GM19099 (cell line): ENCODE measurements around the gene GALNT9.

ENCODE experiments used
- POLR2A ChIP-seq: IDR thresholded peaks from 3 replicates; pipeline ENCODE4 v1.6.1; 2011; ENCODE audit warnings: low read depth; ENCODE audit not compliant: insufficient read length; ENCODE audit errors: extremely low read depth

GALNT9 gene

DNA sequence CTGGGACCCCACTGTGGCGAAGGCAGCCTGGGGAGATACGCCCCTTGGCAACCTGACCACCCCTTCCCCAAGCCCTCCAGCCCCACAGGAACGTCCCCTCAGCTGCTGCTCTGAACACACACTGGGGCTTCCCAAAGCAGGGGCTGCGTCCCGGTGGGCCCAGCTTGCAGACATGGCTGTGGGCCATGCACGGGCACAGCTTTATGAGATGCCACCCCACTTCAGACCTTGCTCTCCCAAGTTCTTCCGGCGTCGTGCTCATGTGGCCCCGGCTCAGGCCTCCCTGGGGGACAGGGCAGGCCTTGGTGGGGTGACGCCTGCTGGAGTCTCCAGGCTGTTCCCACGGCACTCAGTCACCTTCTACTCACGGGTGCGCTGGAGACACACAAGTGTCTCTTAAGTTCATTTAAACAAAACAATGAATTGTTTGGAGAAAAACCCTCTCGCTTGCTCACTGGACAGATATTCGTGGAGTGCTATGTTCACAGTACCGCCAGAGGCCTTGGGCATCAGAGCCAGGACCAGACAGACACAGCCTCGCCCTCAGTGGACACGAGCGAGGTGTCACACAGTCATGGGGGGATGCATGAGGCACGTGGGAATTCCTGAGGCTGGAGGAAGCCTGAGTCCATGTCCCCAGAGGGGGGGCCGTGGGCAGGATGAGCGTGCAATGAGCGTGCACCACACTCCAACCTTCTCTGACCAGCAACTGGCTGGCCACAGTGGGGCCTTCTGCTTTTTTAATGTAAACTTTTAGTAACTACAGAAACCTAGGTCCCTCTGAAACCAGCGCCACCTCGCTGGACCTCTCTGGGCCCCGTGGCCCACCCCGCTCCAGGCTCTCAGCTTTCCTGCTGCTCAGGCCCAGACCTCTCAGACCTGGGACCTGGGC is 4.3 kb downstream of the GALNT9 start:
- TF ChIP-seq POLR2A: no peak

DNA sequence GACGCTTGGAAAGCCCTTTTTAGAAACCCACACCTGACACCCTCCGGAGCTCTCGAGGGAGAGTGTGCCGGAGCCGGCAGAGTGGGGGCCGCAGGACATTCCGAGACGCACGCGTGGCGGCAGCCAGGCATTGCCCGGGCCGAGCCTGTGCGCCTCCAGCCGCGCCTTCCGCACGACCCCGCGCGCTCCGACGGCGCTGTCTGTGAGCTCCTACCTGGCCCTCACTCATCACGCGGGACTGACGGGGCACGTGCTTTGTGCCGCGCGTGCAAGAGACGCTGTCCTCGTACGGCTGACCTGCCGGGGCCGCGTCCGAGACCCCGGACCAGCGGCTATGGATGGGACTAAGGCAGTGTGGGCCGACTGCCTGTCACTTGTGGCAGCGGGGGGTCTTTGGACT is 5.2 kb downstream of the GALNT9 start:
- TF ChIP-seq POLR2A: no peak

DNA sequence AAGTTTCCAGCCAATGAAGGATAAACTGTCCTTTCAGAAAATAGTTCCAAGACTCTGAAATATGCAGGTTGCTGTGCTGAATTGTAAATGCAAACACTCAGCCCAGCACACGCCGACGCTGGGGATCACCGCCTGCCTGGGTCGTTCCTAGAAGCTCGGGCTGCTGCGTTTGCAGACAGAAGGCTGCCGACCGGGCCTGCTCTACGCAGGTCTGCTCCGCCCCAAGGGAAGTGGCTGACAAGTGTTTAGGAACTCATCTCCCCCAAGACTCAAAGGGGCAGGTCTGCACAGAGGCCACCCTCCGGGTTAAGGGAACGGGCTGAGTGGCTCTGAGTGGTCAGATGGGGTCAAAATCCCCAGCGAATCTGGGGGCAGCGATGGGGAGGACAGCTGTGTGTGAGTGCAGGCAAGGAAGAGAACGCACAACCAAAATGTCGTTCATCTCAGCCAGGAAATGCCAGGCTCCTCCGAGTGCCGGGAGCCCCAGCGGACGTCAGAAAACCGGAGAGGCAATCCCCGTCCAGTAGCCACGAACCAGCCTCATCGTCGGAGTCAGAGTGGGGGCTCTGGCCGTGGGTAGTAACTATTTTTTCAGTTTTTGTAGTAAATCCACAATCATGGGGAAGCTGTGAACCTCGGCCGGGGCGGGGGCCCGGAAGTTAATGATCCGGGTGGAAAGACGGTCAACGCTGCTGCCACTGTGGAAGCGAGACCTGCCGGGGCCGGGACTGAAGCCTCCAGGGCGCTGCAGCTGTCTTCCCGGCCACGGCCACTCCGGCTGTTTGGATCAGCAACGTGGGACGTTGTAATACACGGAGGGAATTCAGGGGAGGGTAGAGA is 6.0 kb downstream of the GALNT9 start:
- TF ChIP-seq POLR2A: no peak

DNA sequence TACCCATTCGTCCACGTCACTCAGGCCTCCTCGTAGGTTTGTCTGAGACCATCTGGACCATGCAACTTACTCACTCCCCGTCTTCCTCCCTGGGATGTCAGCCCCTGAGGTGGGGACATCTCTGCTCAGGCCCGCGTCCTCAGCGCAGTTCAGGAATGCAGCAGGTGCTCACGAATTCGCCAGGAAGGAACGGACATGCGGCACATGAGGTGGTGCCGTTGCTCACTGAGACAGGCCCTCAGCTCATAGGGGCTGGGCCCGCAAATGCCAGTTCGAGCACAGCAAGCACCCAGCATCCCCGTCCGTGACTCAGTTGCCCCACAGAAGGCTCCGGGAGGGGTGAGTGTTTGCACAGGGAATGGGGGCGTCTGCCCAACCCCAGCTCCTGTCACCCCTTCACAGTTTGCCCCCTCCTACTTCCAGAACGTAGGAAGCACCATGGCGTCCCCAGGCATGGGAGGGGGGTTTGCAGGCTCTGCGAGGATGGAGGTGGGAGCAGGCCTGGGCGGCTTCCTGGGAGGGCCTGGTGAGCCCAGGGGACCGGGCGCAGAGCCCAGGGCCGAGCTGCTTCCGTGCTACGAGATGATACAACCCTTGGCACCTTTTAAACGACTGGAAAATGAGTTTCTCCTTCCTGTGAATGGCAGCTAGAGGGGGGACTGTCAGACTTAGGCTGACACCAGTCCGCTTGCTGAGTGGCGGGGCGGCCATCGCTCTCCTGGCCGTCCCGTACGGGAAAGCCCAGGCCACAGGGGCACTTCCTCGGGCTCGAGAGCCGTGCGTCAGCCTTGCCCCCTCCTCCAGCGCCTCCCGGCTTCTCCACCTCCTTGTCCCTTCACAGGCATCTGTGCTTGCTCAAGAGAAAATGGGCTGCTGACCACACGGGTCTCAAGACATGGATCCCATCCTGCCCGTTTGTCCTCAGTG is 6.9 kb downstream of the GALNT9 start:
- TF ChIP-seq POLR2A: no peak

DNA sequence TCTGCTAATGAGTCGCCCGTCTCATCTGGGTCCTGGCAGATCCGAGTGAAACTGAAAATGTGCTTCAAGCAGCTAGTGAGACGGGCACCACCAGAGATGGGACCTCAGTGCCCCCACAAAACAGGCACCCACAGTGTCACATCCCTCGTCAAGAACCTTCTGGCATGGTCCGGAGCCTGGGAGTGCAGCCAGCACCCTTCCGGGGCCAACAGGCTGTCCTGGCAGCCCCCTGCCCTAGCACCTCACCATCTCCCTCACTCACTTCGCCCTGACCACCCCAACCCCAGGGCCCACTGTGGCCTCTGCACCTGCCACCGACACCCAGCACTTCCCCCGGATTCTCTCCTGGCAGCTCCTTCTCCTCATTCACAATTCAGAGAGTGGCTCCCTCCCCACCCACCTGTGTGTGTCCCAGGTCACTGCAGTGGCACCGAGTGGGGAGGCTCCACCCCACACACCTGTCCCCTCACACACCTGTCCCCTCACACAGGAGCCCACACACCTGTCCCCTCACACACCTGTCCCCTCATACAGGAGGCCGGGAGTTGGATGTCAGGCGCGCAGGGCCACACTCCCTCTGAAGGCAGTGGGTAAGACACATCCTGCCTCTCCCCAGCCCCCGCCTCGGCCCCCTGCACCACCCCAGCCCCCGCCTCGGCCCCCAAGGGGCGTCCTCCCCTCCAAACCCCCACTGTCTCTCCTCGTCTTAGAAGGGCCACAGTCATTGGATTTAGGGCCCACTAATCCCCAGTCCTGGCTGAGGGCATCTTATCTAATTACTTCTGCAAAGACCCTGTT is 7.9 kb downstream of the GALNT9 start:
- no peak for TF ChIP-seq POLR2A

DNA sequence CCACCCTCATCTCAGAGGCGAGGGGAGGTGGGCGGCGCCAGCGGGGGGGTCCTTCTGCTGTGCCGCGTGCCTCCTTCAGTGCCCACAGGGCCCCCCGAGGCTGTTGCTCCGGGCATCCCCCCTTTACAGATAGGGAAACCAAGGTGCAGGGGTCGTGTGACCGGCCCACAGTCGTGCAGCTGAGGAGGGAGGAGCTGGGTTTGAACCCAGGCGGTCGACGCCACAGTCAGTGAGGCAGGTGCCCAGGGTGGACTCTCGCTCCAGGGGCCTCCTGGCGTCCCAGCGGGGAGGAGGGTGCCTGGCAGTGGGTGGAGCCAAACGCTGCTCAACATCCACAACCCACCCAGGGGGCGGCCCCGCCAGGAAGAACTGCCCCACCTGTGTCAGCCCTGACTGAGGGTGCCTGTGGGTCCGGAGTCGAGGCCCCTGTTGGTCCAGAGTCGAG is 8.6 kb downstream of the GALNT9 start:
- no peak for TF ChIP-seq POLR2A

DNA sequence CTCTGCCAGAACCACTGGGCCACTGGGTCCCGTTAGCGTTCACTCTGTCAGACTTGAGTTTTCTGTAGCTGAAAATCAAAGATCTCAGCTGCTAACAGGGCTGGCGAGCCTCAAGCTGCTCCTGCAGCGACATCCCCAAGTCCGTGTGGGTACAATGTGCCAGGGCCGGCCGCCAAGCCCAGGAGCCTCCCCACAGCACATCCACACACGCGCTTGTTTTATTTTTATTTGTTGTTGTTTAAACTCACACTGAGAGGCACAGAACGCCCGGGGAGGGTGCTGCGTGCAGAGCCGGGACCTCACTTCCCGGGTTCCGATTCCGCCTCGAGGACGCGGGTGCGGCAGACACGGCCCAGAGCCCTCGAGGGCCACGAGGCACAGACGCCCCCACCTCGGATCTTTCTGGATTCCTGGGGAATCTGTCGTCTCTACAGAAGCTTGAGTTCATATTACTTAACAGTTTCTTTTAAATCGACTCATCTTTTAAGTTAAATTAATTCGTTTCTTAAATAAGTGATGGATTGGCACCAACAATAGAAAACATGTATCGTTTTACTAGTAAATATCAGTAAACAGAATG is 9.3 kb downstream of the GALNT9 start:
- TF ChIP-seq POLR2A: no peak

DNA sequence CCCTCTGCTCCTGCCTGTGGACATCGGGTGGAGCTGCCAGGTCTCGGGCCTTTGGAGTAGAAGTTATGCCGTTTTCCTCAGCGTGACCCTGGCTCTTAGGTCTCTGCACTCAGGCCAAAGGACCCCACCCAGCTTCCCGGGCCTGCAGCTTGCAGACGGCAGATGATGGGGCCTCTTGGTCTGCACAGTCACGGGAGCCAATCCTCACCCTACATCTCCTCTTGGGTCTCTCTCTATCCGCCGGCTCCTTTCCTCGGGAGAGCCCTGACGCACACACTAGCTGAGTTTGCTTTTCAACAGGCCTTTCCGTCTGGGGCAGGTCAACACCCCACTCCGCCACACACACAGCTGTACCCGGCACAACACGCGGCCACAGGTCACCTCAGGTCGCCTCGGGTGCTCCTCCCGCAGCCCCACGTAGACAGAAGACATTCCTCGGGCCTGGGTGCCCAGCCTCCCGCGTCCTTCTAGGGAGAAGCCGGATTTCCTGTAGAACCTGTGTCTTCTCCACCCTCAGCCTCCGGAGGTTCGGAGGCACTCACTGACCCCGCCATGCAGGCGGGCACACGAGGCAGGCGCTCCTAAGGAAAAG is 9.9 kb downstream of the GALNT9 start:
- TF ChIP-seq POLR2A: no peak

DNA sequence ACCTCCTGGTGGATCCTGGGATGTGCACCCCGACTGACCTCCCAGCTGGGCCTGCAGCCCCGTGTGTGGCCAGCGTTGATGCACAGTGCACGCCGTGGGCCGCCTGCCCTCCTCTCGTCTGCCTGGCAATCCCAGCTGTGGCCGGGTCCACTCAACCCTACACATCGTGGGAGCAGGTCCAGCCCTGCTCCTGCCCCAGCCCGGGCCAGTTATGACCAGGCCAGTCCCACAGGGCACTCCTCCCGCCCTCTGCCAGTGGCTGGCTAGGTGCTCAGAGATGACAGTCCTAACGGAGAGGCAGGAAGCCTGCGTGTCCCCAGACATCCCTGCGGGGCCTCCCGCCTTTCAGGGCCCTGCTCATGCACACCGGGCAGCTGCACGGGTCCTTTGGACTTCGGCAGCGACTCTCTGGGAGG is 10.8 kb downstream of the GALNT9 start:
- no peak for TF ChIP-seq POLR2A

DNA sequence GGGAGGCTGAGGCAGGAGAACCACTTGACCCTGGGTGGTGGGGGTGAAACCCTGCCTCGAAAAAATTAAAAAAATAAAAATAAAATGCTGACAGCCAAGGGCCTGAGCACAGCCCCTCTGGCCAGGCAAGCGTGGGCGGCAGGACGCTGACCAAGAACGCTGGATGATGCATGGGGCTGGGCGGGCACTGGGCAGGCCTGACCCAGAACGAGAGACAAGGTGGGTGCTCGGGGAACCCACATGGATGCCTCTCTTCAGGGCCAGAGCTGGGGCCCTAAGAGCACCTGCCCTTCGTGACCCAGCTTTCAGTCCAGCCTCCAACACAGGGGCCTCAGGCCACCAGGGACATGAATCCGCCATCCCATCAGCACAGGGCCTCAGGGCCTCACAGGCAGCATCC is 11.3 kb downstream of the GALNT9 start:
- no peak for TF ChIP-seq POLR2A

DNA sequence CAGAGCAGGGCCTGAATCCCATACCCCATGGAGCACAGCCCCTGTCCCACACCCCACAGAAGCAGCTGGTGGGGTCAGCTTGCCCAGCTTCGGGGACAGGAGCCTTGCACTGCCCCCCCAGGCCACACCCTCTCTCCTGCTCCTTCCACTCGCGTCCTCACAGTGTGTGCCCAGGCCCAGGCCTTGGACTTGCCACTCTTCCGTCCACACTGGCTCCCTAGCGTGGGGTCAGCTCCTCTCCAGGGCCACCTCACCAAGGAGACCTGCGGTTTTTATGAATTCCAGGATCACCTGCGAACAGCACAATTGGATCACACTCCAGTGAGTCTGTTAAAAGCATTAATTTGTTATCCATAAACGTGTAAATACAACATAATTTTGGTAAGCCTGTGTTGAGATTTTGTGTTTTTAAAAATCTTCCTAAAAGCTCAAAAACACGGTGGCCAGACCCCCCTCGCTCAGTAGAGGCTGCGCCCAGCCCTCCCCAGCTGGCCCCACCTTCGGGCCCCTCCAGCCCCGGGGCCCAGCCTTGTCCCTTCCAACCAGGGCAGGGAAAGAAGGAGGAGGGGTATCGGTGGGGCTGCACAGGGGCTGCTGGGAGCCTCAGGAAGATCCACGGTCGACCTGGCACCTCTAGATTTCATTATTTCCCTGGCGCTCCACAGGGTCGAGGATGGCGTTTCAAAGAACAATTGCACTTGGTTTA is 12.0 kb downstream of the GALNT9 start:
- no peak for TF ChIP-seq POLR2A

DNA sequence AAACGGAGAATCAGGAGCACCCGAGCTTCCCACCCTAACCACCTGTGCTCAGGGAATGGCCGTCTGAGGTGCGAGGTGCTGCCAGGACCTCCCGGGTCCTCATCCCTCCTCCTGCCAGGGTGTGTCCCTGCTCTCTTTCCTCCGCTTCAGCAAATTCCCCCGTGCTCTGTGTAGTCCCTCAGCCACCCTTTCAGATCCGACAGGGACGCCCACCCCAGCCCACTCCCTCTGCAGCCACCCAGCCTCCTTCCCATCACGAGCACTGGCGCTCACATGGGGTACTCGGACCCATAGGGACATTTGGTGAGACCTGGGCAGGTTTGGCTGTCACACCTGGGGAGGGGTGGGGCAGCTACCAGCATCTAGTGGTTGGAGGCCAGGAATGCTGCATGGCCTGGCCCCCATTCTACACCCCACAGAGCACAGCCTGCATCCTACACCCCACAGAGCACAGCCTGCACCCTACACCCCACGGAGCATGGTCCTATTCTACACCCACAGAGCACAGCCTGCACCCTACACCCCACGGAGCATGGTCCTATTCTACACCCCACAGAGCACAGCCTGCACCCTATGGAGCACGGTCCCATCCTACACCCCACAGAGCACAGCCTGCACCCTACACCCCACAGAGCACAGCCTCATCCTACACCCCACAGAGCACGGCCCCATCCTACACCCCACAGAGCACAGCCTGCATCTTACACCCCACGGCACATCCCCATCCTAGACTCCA is 12.7 kb downstream of the GALNT9 start:
- no peak for TF ChIP-seq POLR2A

DNA sequence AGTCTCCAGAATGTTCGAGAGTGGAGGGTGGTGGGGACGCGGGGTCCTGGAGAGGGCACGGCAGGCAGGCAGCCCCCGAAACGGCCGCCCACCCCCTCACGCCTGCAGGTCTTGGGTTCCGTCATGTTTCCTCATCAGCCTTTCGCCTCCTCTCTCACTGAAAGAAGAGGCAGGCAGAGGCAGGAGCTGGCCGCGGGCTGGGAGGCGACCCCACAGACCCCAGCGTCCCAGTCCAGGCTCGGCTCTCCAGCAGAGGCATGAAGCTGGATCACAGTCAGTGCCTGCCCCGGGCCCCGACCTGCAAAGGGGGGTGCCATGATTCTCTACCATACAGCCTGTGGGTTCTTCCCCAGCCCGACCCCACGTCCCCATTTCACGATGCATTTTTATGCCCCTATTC is 13.4 kb downstream of the GALNT9 start:
- no peak for TF ChIP-seq POLR2A

DNA sequence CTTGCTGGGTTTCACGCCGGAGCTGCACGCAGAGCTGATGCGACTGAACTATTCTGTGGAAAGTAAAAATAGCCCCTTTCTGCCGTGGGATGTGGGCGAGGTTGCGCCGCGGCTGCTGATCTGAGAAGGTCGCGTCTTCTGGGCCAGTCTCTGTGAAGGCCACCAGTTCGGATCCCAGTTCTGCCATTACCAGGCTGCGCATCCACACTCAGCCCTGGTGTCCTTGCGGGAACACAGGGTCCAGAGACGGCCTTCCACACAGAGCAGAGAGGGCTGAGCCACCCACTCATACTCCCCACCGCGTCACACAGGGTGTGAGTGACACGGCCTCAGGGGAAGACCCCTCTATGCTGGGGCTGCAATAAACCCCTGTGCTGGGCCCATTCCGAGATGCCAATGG is 13.9 kb downstream of the GALNT9 start:
- TF ChIP-seq POLR2A: no peak
